Measurements from ENCODE around the gene DRG2. TPM values are rescaled to one million over a fixed set of nuclear protein-coding genes. Genes with fewer than 3 reads are reported as not detected.

The DRG2 gene
- total RNA-seq, 1 donor from 2014 or later: 24.6 TPM

GRCh38 chr17:18040261-18040858 lies 47.4 kb upstream of the DRG2 start:
- H3K27ac Mint-ChIP-seq (ENCODE audit: unreplicated experiment): peak overlapping the region; percentile 81
- peaks cover 47% of the 10 kb centered on the region for H3K4me1 Mint-ChIP-seq (ENCODE audit: low read depth)
- no peaks in the 10 kb centered on the region for H3K9me3 Mint-ChIP-seq (ENCODE audit: low read depth)
- TF ChIP-seq CTCF (IDR thresholded peaks at IDR 0.05): no peak
- peak overlapping the region; percentile 88 for H3K4me3 Mint-ChIP-seq (ENCODE audit: unreplicated experiment)
- DNase-seq (ENCODE audit: low spot score): no peak
- no peaks in the 10 kb centered on the region for H3K27me3 Mint-ChIP-seq (ENCODE audit: low read depth)
- peaks cover 2% of the 10 kb centered on the region for H3K36me3 Mint-ChIP-seq (ENCODE audit: low read depth)

- no peaks in the 10 kb centered on the region for H3K9me3 Mint-ChIP-seq (ENCODE audit: low read depth)
- H3K27me3 Mint-ChIP-seq (ENCODE audit: low read depth): no peaks in the 10 kb centered on the region
- DNase-seq (ENCODE audit: low spot score): no peak
- no peak overlapping the region for H3K27ac Mint-ChIP-seq (ENCODE audit: unreplicated experiment)
- H3K36me3 Mint-ChIP-seq (ENCODE audit: low read depth): peaks cover 2% of the 10 kb centered on the region
- no peak for TF ChIP-seq CTCF (IDR thresholded peaks at IDR 0.05)
- no peak overlapping the region for H3K4me3 Mint-ChIP-seq (ENCODE audit: unreplicated experiment)
- peaks cover 47% of the 10 kb centered on the region for H3K4me1 Mint-ChIP-seq (ENCODE audit: low read depth)
These were observed 46.0 kb upstream of the DRG2 start for GRCh38 chr17:18041776-18042175.

GRCh38 chr17:18042983-18043382 lies 44.8 kb upstream of the DRG2 start:
- Mint-ChIP-seq H3K9me3 (ENCODE audit: low read depth) (no peaks in the 10 kb centered on the region), H3K36me3 (ENCODE audit: low read depth) (peaks cover 6% of the 10 kb centered on the region), H3K27me3 (ENCODE audit: low read depth) (no peaks in the 10 kb centered on the region), H3K4me1 (ENCODE audit: low read depth) (peaks cover 39% of the 10 kb centered on the region), H3K4me3 (ENCODE audit: unreplicated experiment) (no peak overlapping the region), H3K27ac (ENCODE audit: unreplicated experiment) (no peak overlapping the region)
- no peak for DNase-seq (ENCODE audit: low spot score)
- no peak for TF ChIP-seq CTCF (IDR thresholded peaks at IDR 0.05)

GRCh38 chr17:18043491-18043890 lies 44.3 kb upstream of the DRG2 start:
- H3K36me3 Mint-ChIP-seq (ENCODE audit: low read depth): peaks cover 6% of the 10 kb centered on the region
- DNase-seq (ENCODE audit: low spot score): no peak
- peak; percentile 71 for TF ChIP-seq CTCF (IDR thresholded peaks at IDR 0.05)
- no peak overlapping the region for H3K4me3 Mint-ChIP-seq (ENCODE audit: unreplicated experiment)
- no peak overlapping the region for H3K27ac Mint-ChIP-seq (ENCODE audit: unreplicated experiment)
- no peaks in the 10 kb centered on the region for H3K27me3 Mint-ChIP-seq (ENCODE audit: low read depth)
- peaks cover 34% of the 10 kb centered on the region for H3K4me1 Mint-ChIP-seq (ENCODE audit: low read depth)
- H3K9me3 Mint-ChIP-seq (ENCODE audit: low read depth): no peaks in the 10 kb centered on the region

- no peak overlapping the region for H3K4me3 Mint-ChIP-seq (ENCODE audit: unreplicated experiment)
- DNase-seq (ENCODE audit: low spot score): no peak
- H3K4me1 Mint-ChIP-seq (ENCODE audit: low read depth): peaks cover 28% of the 10 kb centered on the region
- no peak for TF ChIP-seq CTCF (IDR thresholded peaks at IDR 0.05)
- H3K27me3 Mint-ChIP-seq (ENCODE audit: low read depth): no peaks in the 10 kb centered on the region
- no peak overlapping the region for H3K27ac Mint-ChIP-seq (ENCODE audit: unreplicated experiment)
- peaks cover 7% of the 10 kb centered on the region for H3K36me3 Mint-ChIP-seq (ENCODE audit: low read depth)
- no peaks in the 10 kb centered on the region for H3K9me3 Mint-ChIP-seq (ENCODE audit: low read depth)
These were observed 43.1 kb upstream of the DRG2 start for GRCh38 chr17:18044609-18045008.
